ENCODE results near the gene LYSMD3.

GRCh38 chr5:90472783-90473395, 56.5 kb downstream of the LYSMD3 start:
- TF ChIP-seq CTCF (IDR thresholded peaks at IDR 0.05) (no peak), POLR2A (IDR thresholded peaks at IDR 0.05) (no peak)

Measured in prostate gland (tissue), 2 donors.